KMS-11 (cell line): ENCODE data around the gene MUS81.
"Not testable (repeated sequence)": the region's sequence is repeated elsewhere in the genome, so short reads cannot be mapped to it uniquely, and the experiment has no call there.

ENCODE experiments used
- H2AFZ ChIP-seq: fragments of 200-600 bp; sonication (generic); 2 replicates; pipeline ENCODE4 v1.6.1; 2016; ENCODE audit warnings: antibody characterized with exemption, mixed run types, low read depth
- H3K27ac ChIP-seq: fragments of 200-600 bp; sonication (generic); 2 replicates; pipeline ENCODE4 v1.6.1; 2016; ENCODE audit warnings: mild to moderate bottlenecking, mixed run types
- H3K27me3 ChIP-seq: fragments of 200-600 bp; sonication (generic); 2 replicates; pipeline ENCODE4 v1.6.1; 2017; ENCODE audit warnings: mild to moderate bottlenecking, low read depth, mixed run types, moderate library complexity; ENCODE audit not compliant: insufficient read depth
- H3K36me3 ChIP-seq: fragments of 200-600 bp; sonication (generic); 2 replicates; pipeline ENCODE4 v1.6.1; 2017; ENCODE audit warnings: mild to moderate bottlenecking, mixed run types; ENCODE audit not compliant: insufficient read depth
- H3K4me1 ChIP-seq: fragments of 200-600 bp; sonication (generic); 2 replicates; pipeline ENCODE4 v1.6.1; 2016; ENCODE audit warnings: mild to moderate bottlenecking, low read depth, mixed run types; ENCODE audit not compliant: poor library complexity, severe bottlenecking
- H3K4me2 ChIP-seq: fragments of 200-600 bp; sonication (generic); 2 replicates; pipeline ENCODE4 v1.7.0; 2016; ENCODE audit warnings: mild to moderate bottlenecking, mixed run types
- H3K4me3 ChIP-seq: fragments of 200-600 bp; sonication (generic); IDR thresholded peaks from 2 replicates; pipeline ENCODE4 v1.6.1; 2017; ENCODE audit warnings: low read depth, low read length, mixed read lengths; ENCODE audit not compliant: insufficient read depth
- H3K79me2 ChIP-seq: fragments of 200-600 bp; sonication (generic); 2 replicates; pipeline ENCODE4 v1.6.1; 2016; ENCODE audit warnings: low read depth, mixed run types; ENCODE audit not compliant: insufficient read depth
- H3K9ac ChIP-seq: fragments of 200-600 bp; sonication (generic); 2 replicates; pipeline ENCODE4 v1.6.1; 2016; ENCODE audit warnings: mild to moderate bottlenecking, mixed run types
- H4K20me1 ChIP-seq: fragments of 200-600 bp; sonication (generic); 2 replicates; pipeline ENCODE4 v1.6.1; 2016; ENCODE audit warnings: mild to moderate bottlenecking, mixed run types; ENCODE audit not compliant: insufficient read depth
- TF ChIP-seq, protein P1 (sequence below): fragments of 200-600 bp; sonication (generic); conservative IDR thresholded peaks from 2 replicates; pipeline ENCODE4 v1.6.1; 2017; ENCODE audit warnings: low read depth, mild to moderate bottlenecking, antibody characterized with exemption, low read length, moderate library complexity, mixed read lengths

Gene MUS81

DNA sequence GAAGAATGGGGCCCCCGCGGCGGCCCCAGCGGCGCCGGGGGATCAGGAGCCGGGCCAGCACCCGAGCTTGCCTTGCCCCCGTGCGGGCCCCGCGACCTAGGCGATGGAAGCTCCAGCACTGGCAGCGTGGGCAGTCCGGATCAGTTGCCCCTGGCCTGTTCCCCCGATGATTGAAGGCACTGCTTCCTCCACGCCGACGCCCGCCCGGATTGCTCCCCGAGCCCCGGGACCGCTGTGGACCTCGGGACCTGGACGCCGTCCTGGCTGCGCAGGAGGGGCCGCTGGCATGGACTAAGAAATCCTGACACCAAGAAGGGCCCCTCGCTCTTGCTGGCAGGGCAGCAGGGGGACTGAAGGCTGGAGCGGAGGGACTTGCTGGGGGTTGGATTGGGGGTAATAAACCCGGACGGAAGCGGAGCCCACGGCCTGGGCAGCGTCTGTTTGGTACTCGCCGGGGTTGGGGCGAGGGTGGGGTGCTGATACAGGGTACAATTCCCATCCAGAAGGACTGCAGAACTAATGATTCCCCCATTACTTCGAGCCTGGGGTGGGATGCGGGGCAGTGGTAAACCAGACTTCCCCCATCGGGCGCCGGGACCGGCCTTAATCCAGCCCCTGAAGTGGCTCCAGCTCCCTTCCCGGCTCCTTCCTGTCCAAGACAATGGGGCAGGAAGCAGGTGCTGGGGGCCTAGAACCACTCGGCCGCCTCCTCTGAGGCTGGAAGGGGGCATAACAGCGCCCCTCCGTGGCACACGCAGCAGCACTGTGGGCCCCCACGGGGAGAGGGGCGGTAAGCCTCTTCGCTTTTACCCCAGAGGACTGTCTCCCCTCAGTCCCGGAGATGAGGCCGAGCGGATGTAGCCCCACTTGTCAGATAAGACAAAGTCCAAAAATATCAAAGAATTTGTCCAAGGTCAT, 31.2 kb downstream of the MUS81 start:
- Histone ChIP-seq H2AFZ (no peak overlapping the region), H3K36me3 (no peaks in the 10 kb centered on the region), H3K27ac (peak overlapping the region; percentile 86), H3K4me2 (peak overlapping the region; percentile 95), H3K4me3 (no peak overlapping the region), H3K4me1 (peaks cover 40% of the 10 kb centered on the region), H3K9ac (peak overlapping the region; percentile 95), H4K20me1 (no peaks in the 10 kb centered on the region), H3K27me3 (no peaks in the 10 kb centered on the region), H3K79me2 (peaks cover 25% of the 10 kb centered on the region)
- TF ChIP-seq, protein P1, sequence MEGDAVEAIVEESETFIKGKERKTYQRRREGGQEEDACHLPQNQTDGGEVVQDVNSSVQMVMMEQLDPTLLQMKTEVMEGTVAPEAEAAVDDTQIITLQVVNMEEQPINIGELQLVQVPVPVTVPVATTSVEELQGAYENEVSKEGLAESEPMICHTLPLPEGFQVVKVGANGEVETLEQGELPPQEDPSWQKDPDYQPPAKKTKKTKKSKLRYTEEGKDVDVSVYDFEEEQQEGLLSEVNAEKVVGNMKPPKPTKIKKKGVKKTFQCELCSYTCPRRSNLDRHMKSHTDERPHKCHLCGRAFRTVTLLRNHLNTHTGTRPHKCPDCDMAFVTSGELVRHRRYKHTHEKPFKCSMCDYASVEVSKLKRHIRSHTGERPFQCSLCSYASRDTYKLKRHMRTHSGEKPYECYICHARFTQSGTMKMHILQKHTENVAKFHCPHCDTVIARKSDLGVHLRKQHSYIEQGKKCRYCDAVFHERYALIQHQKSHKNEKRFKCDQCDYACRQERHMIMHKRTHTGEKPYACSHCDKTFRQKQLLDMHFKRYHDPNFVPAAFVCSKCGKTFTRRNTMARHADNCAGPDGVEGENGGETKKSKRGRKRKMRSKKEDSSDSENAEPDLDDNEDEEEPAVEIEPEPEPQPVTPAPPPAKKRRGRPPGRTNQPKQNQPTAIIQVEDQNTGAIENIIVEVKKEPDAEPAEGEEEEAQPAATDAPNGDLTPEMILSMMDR: no peak

DNA sequence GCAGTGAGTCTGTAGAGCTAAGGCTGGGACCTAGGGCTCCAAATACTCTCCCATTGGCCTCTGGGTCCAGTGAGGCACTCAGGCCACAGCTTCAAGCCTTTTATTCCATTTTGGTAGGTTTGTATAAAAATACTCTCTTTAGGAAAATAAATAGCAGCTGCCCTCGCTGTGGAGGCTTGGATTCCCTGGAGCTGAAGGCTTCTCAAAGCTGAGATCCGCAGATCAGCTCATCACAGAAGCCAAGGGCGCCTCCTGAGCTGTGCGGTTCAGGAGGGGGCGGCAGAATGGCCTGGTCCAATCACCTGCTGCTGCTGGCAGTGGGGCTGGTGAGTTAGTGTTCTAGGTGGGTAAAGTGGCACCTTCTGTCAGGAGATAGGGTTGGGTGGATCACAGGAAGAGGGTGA, 31.9 kb downstream of the MUS81 start:
- Histone ChIP-seq H3K4me2 (peak overlapping the region; percentile 95), H3K9ac (peak overlapping the region; percentile 95; the same call in 1 of the 2 replicates), H3K79me2 (peaks cover 25% of the 10 kb centered on the region), H3K4me1 (peaks cover 36% of the 10 kb centered on the region), H3K27ac (peak overlapping the region; percentile 86; the same call in 1 of the 2 replicates)
- not testable (repeated sequence) for H3K27me3 ChIP-seq, H3K4me3 ChIP-seq, H2AFZ ChIP-seq, H3K36me3 ChIP-seq, H4K20me1 ChIP-seq

DNA sequence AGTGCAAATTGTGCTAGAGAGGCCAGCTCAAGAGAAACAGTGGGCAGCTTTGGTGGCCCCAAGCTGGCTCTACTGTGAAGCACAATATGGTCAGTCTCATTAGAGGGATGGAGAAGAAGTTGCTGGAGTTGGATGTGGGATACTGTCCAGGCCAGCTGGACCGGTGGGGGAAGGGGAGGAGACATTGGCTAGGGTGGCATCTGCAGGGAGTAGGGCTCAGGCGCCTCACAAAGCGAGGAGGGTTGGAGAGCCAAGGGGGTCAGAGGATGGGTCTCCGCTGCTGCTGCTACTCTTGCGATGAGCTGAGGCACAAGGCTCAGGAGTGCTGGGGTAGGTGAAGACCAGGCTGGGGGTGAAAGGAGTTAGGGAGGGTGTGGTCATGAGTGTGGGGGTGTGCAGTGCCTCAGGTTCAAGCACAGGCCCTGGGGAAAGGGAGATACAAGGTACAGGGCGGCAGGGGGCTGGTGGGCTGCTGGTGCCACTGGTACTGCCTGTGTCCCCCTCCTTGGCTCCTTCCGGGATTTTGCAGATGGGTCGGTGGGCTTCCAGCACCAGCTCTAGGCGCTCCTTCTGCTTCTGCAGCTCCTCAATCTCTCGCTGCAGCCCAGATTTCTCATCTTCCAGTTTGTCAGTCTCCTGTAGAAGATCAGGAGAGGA, 32.6 kb downstream of the MUS81 start:
- peak overlapping the region; percentile 95; the same call in 1 of the 2 replicates for H3K4me2 ChIP-seq
- peaks cover 30% of the 10 kb centered on the region for H3K4me1 ChIP-seq
- H4K20me1 ChIP-seq: no peaks in the 10 kb centered on the region
- no peaks in the 10 kb centered on the region for H3K27me3 ChIP-seq
- H3K36me3 ChIP-seq: no peaks in the 10 kb centered on the region
- TF ChIP-seq, protein P1: no peak
- no peak overlapping the region for H3K4me3 ChIP-seq
- no peak overlapping the region for H3K27ac ChIP-seq
- H3K9ac ChIP-seq: no peak overlapping the region; the same call in 1 of the 2 replicates
- peaks cover 19% of the 10 kb centered on the region for H3K79me2 ChIP-seq
- no peak overlapping the region for H2AFZ ChIP-seq

DNA sequence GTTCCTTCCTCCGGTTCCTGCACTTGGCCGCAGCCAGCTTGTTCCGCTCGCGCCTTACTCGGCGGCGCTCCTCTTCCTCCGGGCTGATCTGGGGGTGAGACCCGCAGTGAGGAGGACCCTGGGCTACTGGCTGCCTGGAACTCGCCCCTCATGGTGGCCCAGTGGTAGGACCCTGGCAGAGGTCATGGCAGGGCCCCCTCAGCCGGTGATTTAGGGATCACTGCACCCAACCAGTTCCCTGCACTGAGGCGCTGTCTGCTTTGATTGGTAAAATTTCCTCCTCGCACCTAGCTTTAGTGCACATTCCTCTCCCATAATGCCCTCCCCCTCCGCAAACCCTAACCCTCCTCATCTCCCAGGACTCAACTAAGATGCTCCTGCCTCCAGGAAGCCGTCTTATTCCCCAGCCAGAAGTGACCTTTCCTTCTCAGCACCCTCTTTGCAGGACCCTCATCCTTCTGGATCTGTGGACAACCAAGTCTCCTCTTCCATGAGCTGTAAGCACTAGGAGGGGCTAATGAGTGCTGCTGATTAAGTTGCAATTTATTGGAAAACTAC, 33.9 kb downstream of the MUS81 start:
- Histone ChIP-seq H3K27ac (no peak overlapping the region), H2AFZ (no peak overlapping the region), H3K36me3 (no peaks in the 10 kb centered on the region), H3K9ac (no peak overlapping the region), H3K27me3 (no peaks in the 10 kb centered on the region), H3K4me2 (no peak overlapping the region), H3K79me2 (peaks cover 18% of the 10 kb centered on the region), H4K20me1 (no peaks in the 10 kb centered on the region), H3K4me1 (peaks cover 24% of the 10 kb centered on the region), H3K4me3 (no peak overlapping the region)
- TF ChIP-seq, protein P1: no peak
